Sigmoid colon (tissue), 3 donors: ENCODE measurements around the gene DACT2.

Source experiments
- CTCF ChIP-seq, 4 experiments: fragments of 450-650 bp in 3 of 4; fragments of 200-600 bp in 1 of 4; IDR thresholded peaks; one replicate each; pipeline ENCODE4 v1.5.1; 2016 to 2019; ENCODE audit warnings: antibody characterized with exemption in 4 of 4, mild to moderate bottlenecking in 3 of 4, moderate library complexity in 2 of 4
- POLR2A ChIP-seq, 2 donors: fragments of 450-650 bp; IDR thresholded peaks; one replicate each; pipeline ENCODE4 v1.6.1; 2016; ENCODE audit warnings: antibody characterized with exemption in 2 of 2, mild to moderate bottlenecking in 2 of 2, moderate library complexity in 2 of 2

GRCh38 chr6:168301648-168302398, 17.8 kb downstream of the DACT2 start:
- no peak for TF ChIP-seq POLR2A (IDR thresholded peaks at IDR 0.05)
- TF ChIP-seq CTCF (IDR thresholded peaks at IDR 0.05): no peak
